ENCODE results near the gene FBXW12. TPM values are rescaled to one million over a fixed set of nuclear protein-coding genes. Genes with fewer than 3 reads are reported as not detected.

Gene FBXW12
- total RNA-seq, 1 experiment from 2014 or later: 2.0 TPM

DNA sequence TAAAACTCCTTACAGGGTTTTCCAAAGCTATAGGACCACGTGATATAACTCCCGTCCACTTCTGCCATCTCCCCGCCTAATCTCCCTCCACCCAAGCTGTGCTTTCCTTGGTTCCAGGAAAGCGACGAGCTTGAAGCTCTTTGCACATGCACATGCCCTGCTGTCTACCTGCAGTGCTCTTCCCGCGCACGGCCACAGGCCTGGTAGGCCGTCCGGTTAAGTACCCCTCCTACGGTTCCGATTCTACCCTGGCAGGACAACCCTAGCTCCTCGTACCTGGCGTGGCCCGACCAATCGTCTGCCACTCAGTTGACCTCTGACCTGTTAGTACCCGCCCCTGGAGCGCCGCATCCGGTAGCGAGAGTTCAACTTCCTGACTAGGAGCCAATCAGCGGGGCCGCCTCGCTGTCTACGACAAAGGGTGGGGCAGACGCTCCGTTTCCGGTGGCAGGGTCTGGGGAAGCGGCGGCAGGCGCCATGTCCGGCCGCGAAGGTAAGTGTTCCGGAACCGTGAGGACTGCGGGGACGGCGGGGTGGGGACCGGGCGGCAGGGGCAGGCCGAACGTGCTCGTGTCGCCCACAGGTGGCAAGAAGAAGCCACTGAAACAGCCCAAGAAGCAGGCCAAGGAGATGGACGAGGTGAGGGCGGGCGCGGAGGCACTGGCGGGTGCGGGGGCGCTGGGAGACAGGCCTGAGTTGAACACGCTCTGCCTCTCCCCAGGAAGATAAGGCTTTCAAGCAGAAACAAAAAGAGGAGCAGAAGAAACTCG lies 68.0 kb downstream of the FBXW12 start, which contains the start of the genes CCDC51 and TMA7 (continued):
- TF ChIP-seq, protein P1, sequence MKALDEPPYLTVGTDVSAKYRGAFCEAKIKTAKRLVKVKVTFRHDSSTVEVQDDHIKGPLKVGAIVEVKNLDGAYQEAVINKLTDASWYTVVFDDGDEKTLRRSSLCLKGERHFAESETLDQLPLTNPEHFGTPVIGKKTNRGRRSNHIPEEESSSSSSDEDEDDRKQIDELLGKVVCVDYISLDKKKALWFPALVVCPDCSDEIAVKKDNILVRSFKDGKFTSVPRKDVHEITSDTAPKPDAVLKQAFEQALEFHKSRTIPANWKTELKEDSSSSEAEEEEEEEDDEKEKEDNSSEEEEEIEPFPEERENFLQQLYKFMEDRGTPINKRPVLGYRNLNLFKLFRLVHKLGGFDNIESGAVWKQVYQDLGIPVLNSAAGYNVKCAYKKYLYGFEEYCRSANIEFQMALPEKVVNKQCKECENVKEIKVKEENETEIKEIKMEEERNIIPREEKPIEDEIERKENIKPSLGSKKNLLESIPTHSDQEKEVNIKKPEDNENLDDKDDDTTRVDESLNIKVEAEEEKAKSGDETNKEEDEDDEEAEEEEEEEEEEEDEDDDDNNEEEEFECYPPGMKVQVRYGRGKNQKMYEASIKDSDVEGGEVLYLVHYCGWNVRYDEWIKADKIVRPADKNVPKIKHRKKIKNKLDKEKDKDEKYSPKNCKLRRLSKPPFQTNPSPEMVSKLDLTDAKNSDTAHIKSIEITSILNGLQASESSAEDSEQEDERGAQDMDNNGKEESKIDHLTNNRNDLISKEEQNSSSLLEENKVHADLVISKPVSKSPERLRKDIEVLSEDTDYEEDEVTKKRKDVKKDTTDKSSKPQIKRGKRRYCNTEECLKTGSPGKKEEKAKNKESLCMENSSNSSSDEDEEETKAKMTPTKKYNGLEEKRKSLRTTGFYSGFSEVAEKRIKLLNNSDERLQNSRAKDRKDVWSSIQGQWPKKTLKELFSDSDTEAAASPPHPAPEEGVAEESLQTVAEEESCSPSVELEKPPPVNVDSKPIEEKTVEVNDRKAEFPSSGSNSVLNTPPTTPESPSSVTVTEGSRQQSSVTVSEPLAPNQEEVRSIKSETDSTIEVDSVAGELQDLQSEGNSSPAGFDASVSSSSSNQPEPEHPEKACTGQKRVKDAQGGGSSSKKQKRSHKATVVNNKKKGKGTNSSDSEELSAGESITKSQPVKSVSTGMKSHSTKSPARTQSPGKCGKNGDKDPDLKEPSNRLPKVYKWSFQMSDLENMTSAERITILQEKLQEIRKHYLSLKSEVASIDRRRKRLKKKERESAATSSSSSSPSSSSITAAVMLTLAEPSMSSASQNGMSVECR (CRISPR knock-in tag; IDR thresholded peaks at IDR 0.05; ENCODE audit: borderline replicate concordance): peak; percentile 18; the same call in 1 of the 2 replicates
- TF ChIP-seq ZNF512 (CRISPR knock-in tag; IDR thresholded peaks at IDR 0.05; ENCODE audit: borderline replicate concordance) (no peak), NR1H2 (CRISPR knock-in tag; IDR thresholded peaks at IDR 0.05) (no peak), RELA (CRISPR knock-in tag; IDR thresholded peaks at IDR 0.05; ENCODE audit: borderline replicate concordance) (0 out of 2 replicates have a peak, but pooled peaks have one; percentile 27), RORB (CRISPR knock-in tag; IDR thresholded peaks at IDR 0.05) (no peak), ZNF232 (CRISPR knock-in tag; IDR thresholded peaks at IDR 0.05) (peak; percentile 95), USF2 (CRISPR knock-in tag; IDR thresholded peaks at IDR 0.05) (peak; percentile 63), JAZF1 (CRISPR knock-in tag; IDR thresholded peaks at IDR 0.05) (no peak), MLX (CRISPR knock-in tag; IDR thresholded peaks at IDR 0.05) (0 out of 2 replicates have a peak, but pooled peaks have one; percentile 78), ZNF416 (CRISPR knock-in tag; IDR thresholded peaks at IDR 0.05) (no peak), NFYB (CRISPR knock-in tag; conservative IDR thresholded peaks at IDR 0.05; ENCODE audit: low read depth) (peak; percentile 90), CBFB (CRISPR knock-in tag; IDR thresholded peaks at IDR 0.05; ENCODE audit: low read depth) (peak; percentile 20; the same call in 1 of the 2 replicates), TEAD4 (CRISPR knock-in tag; IDR thresholded peaks at IDR 0.05) (no peak), ATF2 (CRISPR knock-in tag; IDR thresholded peaks at IDR 0.05; ENCODE audit: borderline replicate concordance, low read depth) (no peak), NR2C2 (CRISPR knock-in tag; IDR thresholded peaks at IDR 0.05) (peak; percentile 97)
- TF ChIP-seq, protein P2, sequence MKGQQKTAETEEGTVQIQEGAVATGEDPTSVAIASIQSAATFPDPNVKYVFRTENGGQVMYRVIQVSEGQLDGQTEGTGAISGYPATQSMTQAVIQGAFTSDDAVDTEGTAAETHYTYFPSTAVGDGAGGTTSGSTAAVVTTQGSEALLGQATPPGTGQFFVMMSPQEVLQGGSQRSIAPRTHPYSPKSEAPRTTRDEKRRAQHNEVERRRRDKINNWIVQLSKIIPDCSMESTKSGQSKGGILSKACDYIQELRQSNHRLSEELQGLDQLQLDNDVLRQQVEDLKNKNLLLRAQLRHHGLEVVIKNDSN (CRISPR knock-in tag; IDR thresholded peaks at IDR 0.05): peak; percentile 64
- TF ChIP-seq, protein P3, sequence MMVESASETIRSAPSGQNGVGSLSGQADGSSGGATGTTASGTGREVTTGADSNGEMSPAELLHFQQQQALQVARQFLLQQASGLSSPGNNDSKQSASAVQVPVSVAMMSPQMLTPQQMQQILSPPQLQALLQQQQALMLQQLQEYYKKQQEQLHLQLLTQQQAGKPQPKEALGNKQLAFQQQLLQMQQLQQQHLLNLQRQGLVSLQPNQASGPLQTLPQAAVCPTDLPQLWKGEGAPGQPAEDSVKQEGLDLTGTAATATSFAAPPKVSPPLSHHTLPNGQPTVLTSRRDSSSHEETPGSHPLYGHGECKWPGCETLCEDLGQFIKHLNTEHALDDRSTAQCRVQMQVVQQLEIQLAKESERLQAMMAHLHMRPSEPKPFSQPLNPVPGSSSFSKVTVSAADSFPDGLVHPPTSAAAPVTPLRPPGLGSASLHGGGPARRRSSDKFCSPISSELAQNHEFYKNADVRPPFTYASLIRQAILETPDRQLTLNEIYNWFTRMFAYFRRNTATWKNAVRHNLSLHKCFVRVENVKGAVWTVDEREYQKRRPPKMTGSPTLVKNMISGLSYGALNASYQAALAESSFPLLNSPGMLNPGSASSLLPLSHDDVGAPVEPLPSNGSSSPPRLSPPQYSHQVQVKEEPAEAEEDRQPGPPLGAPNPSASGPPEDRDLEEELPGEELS (CRISPR knock-in tag; IDR thresholded peaks at IDR 0.05): 0 out of 2 replicates have a peak, but pooled peaks have one; percentile 75
- TF ChIP-seq, protein P4, sequence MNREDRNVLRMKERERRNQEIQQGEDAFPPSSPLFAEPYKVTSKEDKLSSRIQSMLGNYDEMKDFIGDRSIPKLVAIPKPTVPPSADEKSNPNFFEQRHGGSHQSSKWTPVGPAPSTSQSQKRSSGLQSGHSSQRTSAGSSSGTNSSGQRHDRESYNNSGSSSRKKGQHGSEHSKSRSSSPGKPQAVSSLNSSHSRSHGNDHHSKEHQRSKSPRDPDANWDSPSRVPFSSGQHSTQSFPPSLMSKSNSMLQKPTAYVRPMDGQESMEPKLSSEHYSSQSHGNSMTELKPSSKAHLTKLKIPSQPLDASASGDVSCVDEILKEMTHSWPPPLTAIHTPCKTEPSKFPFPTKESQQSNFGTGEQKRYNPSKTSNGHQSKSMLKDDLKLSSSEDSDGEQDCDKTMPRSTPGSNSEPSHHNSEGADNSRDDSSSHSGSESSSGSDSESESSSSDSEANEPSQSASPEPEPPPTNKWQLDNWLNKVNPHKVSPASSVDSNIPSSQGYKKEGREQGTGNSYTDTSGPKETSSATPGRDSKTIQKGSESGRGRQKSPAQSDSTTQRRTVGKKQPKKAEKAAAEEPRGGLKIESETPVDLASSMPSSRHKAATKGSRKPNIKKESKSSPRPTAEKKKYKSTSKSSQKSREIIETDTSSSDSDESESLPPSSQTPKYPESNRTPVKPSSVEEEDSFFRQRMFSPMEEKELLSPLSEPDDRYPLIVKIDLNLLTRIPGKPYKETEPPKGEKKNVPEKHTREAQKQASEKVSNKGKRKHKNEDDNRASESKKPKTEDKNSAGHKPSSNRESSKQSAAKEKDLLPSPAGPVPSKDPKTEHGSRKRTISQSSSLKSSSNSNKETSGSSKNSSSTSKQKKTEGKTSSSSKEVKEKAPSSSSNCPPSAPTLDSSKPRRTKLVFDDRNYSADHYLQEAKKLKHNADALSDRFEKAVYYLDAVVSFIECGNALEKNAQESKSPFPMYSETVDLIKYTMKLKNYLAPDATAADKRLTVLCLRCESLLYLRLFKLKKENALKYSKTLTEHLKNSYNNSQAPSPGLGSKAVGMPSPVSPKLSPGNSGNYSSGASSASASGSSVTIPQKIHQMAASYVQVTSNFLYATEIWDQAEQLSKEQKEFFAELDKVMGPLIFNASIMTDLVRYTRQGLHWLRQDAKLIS (CRISPR knock-in tag; IDR thresholded peaks at IDR 0.05; ENCODE audit: borderline replicate concordance): no peak
- TF ChIP-seq, protein P5, sequence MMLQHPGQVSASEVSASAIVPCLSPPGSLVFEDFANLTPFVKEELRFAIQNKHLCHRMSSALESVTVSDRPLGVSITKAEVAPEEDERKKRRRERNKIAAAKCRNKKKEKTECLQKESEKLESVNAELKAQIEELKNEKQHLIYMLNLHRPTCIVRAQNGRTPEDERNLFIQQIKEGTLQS (CRISPR knock-in tag; conservative IDR thresholded peaks at IDR 0.05): no peak
